DMS79 treated with DMSO at 0.1 percent for 48 hours (cell line): ENCODE results near the gene STARD10.
A peak's percentile ranks its signal among the peaks of the same experiment; 100 is the strongest.

Experiments used
- DNase-seq: peaks from one replicate; lab custom pipeline; 2025; lab: John Stamatoyannopoulos, UW

The STARD10 gene

GRCh38 chr11:72725724-72726028 is 68.2 kb downstream of the STARD10 start:
- DNase-seq, result no peak

GRCh38 chr11:72724851-72725723 is 68.8 kb downstream of the STARD10 start:
- DNase-seq, result peak; percentile 93

- no peak for DNase-seq
Measured at GRCh38 chr11:72724021-72724551, 69.8 kb downstream of the STARD10 start.

- DNase-seq, result no peak
Measured at GRCh38 chr11:72723508-72723907, 70.3 kb downstream of the STARD10 start.

GRCh38 chr11:72722050-72722748 is 71.6 kb downstream of the STARD10 start:
- peak; percentile 99 for DNase-seq

DNA sequence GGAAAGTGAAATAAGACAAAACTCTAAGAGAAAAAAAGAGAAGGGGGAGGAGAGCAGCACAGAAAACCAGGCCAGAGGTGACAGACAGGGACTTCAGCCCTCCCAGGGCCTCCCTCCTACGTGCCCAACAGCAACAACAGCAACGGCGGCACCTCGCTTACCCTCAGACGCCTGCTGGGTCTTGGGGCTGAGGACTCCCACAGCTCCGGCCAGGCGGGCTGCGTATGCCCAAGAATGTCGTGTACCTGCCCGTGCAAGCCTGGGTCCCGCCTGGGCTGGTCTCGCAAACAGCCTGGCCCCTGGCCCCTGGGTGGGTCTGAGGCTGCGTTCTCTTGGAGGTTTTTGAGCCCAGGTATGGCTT is 72.2 kb downstream of the STARD10 start:
- peak; percentile 72 for DNase-seq

DNA sequence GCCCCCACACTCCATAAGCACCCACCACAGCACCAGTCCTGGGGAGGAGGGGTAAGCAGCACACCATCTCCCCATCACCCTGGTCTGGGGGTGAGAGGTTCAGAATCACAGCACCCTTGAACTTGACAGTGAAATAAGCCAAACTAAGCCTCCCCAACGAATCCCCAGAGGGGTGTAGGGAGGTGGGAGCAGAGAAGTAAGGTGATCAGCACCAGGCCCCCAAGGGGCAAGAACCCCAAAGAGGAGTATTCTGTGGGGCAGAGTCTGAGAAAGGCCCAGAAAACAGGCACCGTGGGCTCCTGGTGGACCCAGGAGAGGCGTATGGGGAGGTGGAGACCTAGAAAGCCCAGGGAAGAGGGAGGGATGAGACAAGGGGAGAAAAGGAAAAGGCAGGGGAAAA is 72.6 kb downstream of the STARD10 start:
- DNase-seq, result no peak

DNA sequence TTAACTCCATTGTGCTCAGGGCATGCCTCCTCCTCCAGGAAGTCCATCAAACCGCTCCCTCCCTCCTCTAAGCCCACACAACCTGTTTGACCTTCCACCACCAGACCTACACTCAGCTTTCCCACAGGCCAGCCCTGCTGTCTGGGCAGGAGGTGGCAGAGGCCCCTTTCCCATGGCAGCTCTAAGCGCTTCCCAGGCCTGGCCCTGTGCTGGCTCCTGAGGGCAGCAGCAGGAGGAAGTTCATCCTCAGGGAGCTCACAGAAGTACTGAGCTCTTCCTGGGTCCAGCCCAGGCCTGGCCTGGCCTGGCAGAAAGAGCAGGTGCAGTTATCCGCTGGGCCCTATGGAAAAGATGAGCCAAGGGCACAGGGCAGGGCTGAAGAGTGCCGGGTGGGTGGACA is 73.1 kb downstream of the STARD10 start:
- no peak for DNase-seq

GRCh38 chr11:72720047-72720446 is 73.8 kb downstream of the STARD10 start:
- no peak for DNase-seq

GRCh38 chr11:72719551-72719950 is 74.3 kb downstream of the STARD10 start:
- DNase-seq, result no peak

DNA sequence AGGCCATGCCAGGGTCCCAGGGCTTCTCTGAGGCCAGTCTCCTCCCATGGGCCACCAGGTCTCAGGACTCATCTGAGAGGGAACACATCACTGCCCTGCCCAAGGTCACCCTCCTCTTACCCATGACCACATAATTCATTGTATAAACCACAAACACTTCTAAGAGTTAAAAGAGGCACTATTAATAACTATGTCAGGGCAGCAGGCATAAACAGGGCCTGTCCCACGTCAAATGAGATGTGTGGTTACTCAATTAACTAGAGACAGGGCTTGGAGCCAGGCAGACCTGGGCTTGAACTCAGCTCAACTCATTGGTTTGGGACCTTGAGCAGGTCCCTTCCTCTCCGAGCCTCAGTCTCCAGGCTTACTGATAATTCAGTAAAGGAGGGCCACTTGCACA is 74.7 kb downstream of the STARD10 start:
- no peak for DNase-seq

DNA sequence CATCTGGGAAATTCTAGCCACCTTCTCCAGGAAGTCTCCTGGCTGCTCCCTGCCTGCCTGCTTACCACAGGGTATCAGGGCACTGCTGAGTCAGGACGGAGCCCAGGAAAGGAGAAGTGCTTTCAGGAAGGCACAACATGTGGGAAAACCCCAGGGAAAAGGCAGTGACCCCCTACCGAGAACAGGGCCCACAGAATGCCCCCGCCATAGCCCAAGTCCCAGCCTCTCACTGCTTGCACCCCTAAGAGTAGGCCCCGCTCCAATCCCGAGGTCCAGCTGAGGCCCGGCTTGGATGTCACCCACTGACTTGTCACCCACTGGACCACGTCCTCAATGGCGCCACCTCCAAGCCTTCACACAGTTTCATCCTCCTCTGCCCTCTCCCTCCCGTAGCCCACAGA is 75.7 kb downstream of the STARD10 start:
- no peak for DNase-seq

GRCh38 chr11:72716788-72717435 is 76.9 kb downstream of the STARD10 start:
- no peak for DNase-seq

DNA sequence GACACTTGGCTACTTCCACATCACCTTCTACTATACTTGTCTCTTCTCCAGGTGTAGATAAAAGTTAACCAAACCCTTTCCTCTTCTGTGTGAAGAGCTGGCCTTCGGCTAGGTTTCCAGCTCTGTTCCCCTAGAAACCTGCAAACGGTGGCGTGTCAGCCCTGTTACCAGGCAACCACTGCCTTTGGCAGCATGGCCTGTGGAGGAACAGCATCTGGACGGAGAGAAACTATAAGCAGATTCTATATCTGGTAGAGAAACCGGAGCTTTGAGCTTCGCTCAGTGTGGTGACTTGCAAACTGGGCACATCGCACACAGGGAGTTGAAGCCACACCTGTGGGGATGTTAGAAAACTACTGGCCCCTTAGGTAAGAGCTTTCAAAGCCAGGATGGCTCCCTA is 77.6 kb downstream of the STARD10 start:
- DNase-seq, result peak; percentile 32

GRCh38 chr11:72712841-72713240 is 81.0 kb downstream of the STARD10 start:
- no peak for DNase-seq

GRCh38 chr11:72712168-72712751 is 81.6 kb downstream of the STARD10 start:
- DNase-seq, result no peak

DNA sequence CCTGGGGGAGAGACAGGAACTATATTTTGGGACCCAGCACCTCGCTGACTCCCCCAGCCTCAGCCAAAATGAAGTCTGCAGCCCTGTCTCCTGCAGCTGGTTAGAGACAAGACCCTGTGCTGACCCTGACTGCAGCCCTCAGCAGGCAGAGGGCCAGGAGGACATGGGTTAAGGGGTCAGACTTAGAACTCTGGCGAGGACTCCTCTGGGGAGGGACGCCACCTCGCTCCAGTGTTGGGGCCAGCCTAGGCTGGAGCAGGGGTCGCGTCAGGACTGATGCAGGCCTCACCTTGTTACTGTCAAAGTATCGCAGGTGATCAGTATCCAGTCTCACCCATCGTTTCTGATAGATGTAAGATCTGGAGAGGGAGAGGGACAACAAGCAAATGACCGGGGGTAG is 82.7 kb downstream of the STARD10 start:
- DNase-seq, result no peak

DNA sequence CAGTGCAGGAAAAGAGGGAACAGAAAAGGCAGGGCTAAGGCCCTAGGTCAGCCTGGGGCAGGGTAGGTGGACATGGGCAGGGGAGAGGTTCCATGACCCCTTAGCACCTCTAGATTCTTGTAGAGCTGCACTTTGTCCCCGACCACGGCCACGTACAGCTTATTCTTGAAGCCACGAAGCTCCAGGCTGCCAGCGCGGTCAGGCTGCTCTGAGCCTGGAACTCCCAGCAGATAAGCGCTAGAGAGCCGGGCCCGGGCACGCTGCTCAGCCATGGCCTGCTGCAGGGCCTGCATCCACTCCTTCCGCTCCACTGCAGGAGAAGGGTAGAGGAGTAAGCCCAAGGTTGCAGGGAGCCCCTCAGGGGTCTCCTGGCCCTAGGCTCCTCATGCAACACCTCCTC is 83.6 kb downstream of the STARD10 start:
- DNase-seq, result no peak

DNA sequence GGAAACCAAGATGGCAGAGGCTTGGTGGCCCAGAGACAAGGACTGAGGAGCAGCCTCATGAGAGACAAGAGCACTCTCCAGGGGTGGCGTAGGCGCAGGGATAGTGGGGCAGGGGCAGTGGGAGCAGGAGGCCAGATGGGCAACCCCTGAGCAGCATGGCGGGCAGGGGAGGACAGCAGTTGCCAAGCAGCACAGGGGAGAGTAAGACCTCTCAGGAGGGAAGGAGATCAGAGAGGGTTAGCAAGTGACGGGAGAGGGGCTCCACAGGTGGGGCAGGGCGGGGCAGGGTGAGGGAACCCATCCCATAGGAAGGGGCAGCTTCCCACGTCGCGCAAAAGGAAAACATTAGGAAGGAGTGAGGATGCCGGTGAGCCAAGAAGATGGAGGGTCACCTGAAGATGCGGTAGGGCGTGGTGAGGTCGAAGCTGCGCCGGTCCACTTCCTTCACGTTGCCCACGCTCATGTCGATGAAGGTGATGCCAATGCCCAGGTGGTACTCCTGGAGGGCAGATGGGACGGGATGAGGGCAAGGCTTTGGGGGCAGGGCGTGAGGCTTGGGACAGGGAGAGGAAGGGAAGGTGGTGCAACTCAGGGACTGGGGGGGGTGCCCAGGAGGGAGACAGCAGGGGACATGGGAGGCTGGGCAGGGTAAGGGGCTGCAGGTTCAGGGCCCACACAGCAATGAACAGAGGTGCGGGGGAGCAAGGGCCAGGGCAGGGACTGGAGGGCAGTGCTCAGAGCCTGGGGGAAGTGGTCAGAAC is 84.2 kb downstream of the STARD10 start:
- no peak for DNase-seq

GRCh38 chr11:72707032-72707431 is 86.8 kb downstream of the STARD10 start:
- no peak for DNase-seq

GRCh38 chr11:72706579-72706978 is 87.3 kb downstream of the STARD10 start:
- no peak for DNase-seq
